ENCODE results near the gene LPCAT2.

DNA sequence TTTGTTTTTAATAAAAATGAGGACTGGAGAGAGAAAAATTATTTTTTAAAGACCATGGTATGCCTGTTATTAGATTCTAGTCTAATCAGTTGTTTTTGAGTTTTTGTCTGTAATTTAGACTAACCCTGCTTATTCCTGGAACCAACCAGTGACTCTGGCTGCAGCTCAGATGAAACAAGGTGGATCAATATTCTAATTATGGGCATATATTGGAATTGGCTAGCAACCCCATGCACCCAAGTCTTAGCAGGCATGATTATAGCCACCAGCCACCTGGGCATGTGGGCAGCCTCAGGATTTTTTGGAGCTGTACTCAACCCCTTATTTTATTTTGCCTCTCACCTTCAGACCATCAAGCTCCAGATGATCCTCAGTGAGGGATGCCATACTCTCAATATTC is 125.3 kb downstream of the LPCAT2 start:
- TF ChIP-seq, protein P1, sequence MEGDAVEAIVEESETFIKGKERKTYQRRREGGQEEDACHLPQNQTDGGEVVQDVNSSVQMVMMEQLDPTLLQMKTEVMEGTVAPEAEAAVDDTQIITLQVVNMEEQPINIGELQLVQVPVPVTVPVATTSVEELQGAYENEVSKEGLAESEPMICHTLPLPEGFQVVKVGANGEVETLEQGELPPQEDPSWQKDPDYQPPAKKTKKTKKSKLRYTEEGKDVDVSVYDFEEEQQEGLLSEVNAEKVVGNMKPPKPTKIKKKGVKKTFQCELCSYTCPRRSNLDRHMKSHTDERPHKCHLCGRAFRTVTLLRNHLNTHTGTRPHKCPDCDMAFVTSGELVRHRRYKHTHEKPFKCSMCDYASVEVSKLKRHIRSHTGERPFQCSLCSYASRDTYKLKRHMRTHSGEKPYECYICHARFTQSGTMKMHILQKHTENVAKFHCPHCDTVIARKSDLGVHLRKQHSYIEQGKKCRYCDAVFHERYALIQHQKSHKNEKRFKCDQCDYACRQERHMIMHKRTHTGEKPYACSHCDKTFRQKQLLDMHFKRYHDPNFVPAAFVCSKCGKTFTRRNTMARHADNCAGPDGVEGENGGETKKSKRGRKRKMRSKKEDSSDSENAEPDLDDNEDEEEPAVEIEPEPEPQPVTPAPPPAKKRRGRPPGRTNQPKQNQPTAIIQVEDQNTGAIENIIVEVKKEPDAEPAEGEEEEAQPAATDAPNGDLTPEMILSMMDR (IDR thresholded peaks at IDR 0.05) = no peak
- TF ChIP-seq POLR2A (IDR thresholded peaks at IDR 0.05) (no peak), POLR2AphosphoS5 (IDR thresholded peaks at IDR 0.05) (no peak)
